Left lung (tissue), 10 donors: ENCODE measurements around the gene FBXL22. TPM values are rescaled to one million over a fixed set of nuclear protein-coding genes. Genes with fewer than 3 reads are reported as not detected.

ENCODE experiments used
- ATAC-seq: fragments of 200-7000 bp; cut with Tn5 transposase; one replicate; pipeline ENCODE4 v1.9.1; 2020; ENCODE audit warnings: moderate library complexity
- DNase-seq, 4 donors: peaks; one replicate each; pipeline ENCODE4 v3.0.0-alpha.2; 2013 to 2020
- H3K27ac ChIP-seq, 2 donors: fragments of 200-600 bp; sonication (generic) in 1 of 2; one replicate each; pipeline versions ENCODE4 v1.5.0 to v1.8.0; 2020 to 2021
- H3K27me3 ChIP-seq, 2 donors: fragments of 200-600 bp; sonication (generic) in 1 of 2; one replicate each; pipeline versions ENCODE4 v1.5.0 to v1.8.0; 2020 to 2021
- H3K36me3 ChIP-seq, 2 donors: fragments of 200-600 bp; sonication (generic) in 1 of 2; one replicate each; pipeline versions ENCODE4 v1.5.0 to v1.8.0; 2020 to 2021
- H3K4me1 ChIP-seq, 2 donors: fragments of 200-600 bp; one replicate each; pipeline ENCODE4 v1.8.0; 2021
- H3K4me3 ChIP-seq, 2 donors: fragments of 200-600 bp; sonication (generic) in 1 of 2; one replicate each; pipeline versions ENCODE4 v1.5.0 to v1.8.0; 2020 to 2021; ENCODE audit warnings: mild to moderate bottlenecking in 1 of 2
- H3K9me3 ChIP-seq, 2 donors: fragments of 200-600 bp; sonication (generic) in 1 of 2; one replicate each; pipeline versions ENCODE4 v1.5.0 to v1.8.0; 2020 to 2021
- CTCF ChIP-seq, 2 donors: fragments of 200-600 bp; sonication (generic) in 1 of 2; IDR thresholded peaks; one replicate each; pipeline versions ENCODE4 v1.5.0 to v1.8.0; 2021; ENCODE audit warnings: antibody characterized with exemption in 2 of 2
- intact Hi-C, 2 donors: fragments of 100-400 bp; cut with DNase I; formaldehyde crosslinking; loops; one replicate each; pipeline versions ENCODE4 v1.11.2 to v1.14.2; 2022
- polyA plus RNA-seq, 6 donors: library from polyadenylated mRNA; unstranded; fragments of 120-200 nt; gene quantifications; one replicate each; pipeline ENCODE4 v1.2.1, GENCODE V29; 2013; ENCODE audit not compliant: insufficient read length in 6 of 6
- total RNA-seq, 2 donors: library from RNA; stranded (reverse); fragmentation: NEBNext Ultra II Directional; extraction: Animal tissue kit (Norgen Biotek cat#: 25700); gene quantifications; one replicate each; pipeline ENCODE4 v1.2.1, GENCODE V29; 2021
- donor health status: DM: no; HTN: yes; CAD: no.
- donor health status: DM: no; HTN: no; CAD: no.

The FBXL22 gene
- total and polyA plus RNA-seq, 8 donors, result 1.9 to 4.6 (median 2.7) TPM

- DNase-seq, result peak; percentile 90 to 96 (median 94)
- Histone ChIP-seq H3K36me3 (no peaks in the 10 kb centered on the region), H3K4me1 (peaks cover 21 to 51% of the 10 kb centered on the region in 2 donors), H3K9me3 (no peaks in the 10 kb centered on the region), H3K27ac (peak overlapping the region; percentile 79 to 90), H3K27me3 (no peaks in the 10 kb centered on the region), H3K4me3 (peak overlapping the region; percentile 57 to 62)
- intact Hi-C loops, result no loop called here
- TF ChIP-seq CTCF (IDR thresholded peaks at IDR 0.05), result no peak
- peak; percentile 82 for ATAC-seq
Measured at GRCh38 chr15:63600616-63601025, 3.4 kb downstream of the FBXL22 start.

GRCh38 chr15:63601026-63601703, 4.0 kb downstream of the FBXL22 start:
- intact Hi-C loops, result no loop called here
- Histone ChIP-seq H3K4me1 (peaks cover 21 to 56% of the 10 kb centered on the region in 2 donors), H3K9me3 (no peaks in the 10 kb centered on the region), H3K27me3 (no peaks in the 10 kb centered on the region), H3K36me3 (no peaks in the 10 kb centered on the region), H3K4me3 (peak overlapping the region; percentile 57 to 62), H3K27ac (peak overlapping the region; percentile 79 to 85)
- TF ChIP-seq CTCF (IDR thresholded peaks at IDR 0.05), result no peak
- DNase-seq, result peak in 2 of 4 donors; percentile 57 to 86
- ATAC-seq, result peak; percentile 8

- DNase-seq (no peak), ATAC-seq (no peak)
- intact Hi-C loops, result no loop called here
- TF ChIP-seq CTCF (IDR thresholded peaks at IDR 0.05), result no peak
- Histone ChIP-seq H3K9me3 (no peaks in the 10 kb centered on the region), H3K27me3 (no peaks in the 10 kb centered on the region), H3K36me3 (peaks cover 0 to 5% of the 10 kb centered on the region in 2 donors), H3K27ac (peak overlapping the region; percentile 79 to 85), H3K4me3 (peak overlapping the region; percentile 57 to 62), H3K4me1 (peaks cover 18 to 55% of the 10 kb centered on the region in 2 donors)
Measured at GRCh38 chr15:63601704-63602185, 4.6 kb downstream of the FBXL22 start.

GRCh38 chr15:63602595-63602994, 5.4 kb downstream of the FBXL22 start:
- H3K27ac ChIP-seq, result no peak overlapping the region
- intact Hi-C loops, result no loop called here
- no peak for ATAC-seq
- H3K4me1 ChIP-seq, result peaks cover 10 to 47% of the 10 kb centered on the region in 2 donors
- DNase-seq, result no peak
- TF ChIP-seq CTCF (IDR thresholded peaks at IDR 0.05), result no peak
- H3K27me3 ChIP-seq, result no peaks in the 10 kb centered on the region
- no peaks in the 10 kb centered on the region for H3K9me3 ChIP-seq
- no peak overlapping the region for H3K4me3 ChIP-seq
- peaks cover 0 to 11% of the 10 kb centered on the region in 2 donors for H3K36me3 ChIP-seq

- Histone ChIP-seq H3K4me3 (no peak overlapping the region), H3K36me3 (peaks cover 0 to 20% of the 10 kb centered on the region in 2 donors), H3K9me3 (no peaks in the 10 kb centered on the region), H3K4me1 (peaks cover 9 to 46% of the 10 kb centered on the region in 2 donors), H3K27me3 (no peaks in the 10 kb centered on the region), H3K27ac (no peak overlapping the region)
- no peak for TF ChIP-seq CTCF (IDR thresholded peaks at IDR 0.05)
- intact Hi-C loops, result no loop called here
- no peak for ATAC-seq
- no peak for DNase-seq
Measured at GRCh38 chr15:63603516-63603915, 6.3 kb downstream of the FBXL22 start.
